Activated T-helper 1 cell treated with Interleukin-2 at 50 U/mL for 16 hours (primary cell): ENCODE results near the gene PRRT2.
"Not testable (repeated sequence)": the region's sequence is repeated elsewhere in the genome, so short reads cannot be mapped to it uniquely, and the experiment has no call there.

ENCODE experiments used
- DNase-seq: peaks from one replicate; pipeline ENCODE4 v3.0.0-alpha.2; 2020; ENCODE audit warnings: low read depth

The PRRT2 gene

DNA sequence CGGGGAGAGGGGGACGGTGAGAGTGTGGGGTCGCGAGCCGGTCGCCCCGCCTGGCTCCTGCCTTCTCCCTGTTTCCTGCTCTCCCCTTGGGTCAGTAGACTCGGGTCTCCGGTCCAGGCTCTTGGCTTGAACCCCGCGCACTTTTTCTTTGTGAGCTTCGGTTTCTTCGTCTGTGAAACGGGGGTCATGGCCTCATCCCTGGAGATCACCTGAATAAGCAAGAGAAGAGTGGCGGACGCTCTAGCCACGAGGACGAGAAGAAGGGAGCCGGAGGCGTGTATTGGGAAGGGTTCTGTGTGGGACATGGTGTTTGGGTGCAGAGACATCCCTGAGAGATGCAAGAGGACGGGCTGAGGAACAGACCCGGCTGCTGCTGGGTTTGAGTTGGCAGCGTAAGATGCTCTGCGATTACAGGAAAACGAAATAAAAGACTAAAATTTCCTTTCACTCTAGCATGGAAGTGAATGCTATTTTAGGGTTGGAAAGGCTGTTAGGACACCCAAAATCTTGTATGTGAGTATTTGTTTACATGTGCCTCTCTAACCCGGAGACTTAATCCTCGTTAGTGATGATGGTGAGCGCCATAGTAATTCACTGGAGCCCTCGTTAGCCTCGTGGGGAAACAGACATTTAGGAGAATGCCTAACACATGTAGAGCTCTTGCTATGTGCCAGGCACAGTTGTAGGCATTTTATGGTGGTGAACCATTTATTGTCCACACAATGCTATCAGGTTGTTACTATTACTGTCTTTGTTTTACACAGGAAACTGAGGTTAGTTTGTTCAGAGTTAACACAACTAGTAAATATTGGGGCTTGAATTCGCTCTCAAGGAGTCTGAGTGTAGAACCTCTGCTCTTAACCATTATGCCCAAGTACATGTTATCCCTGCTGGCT lies 20.8 kb upstream of the PRRT2 start:
- DNase-seq: no peak

DNA sequence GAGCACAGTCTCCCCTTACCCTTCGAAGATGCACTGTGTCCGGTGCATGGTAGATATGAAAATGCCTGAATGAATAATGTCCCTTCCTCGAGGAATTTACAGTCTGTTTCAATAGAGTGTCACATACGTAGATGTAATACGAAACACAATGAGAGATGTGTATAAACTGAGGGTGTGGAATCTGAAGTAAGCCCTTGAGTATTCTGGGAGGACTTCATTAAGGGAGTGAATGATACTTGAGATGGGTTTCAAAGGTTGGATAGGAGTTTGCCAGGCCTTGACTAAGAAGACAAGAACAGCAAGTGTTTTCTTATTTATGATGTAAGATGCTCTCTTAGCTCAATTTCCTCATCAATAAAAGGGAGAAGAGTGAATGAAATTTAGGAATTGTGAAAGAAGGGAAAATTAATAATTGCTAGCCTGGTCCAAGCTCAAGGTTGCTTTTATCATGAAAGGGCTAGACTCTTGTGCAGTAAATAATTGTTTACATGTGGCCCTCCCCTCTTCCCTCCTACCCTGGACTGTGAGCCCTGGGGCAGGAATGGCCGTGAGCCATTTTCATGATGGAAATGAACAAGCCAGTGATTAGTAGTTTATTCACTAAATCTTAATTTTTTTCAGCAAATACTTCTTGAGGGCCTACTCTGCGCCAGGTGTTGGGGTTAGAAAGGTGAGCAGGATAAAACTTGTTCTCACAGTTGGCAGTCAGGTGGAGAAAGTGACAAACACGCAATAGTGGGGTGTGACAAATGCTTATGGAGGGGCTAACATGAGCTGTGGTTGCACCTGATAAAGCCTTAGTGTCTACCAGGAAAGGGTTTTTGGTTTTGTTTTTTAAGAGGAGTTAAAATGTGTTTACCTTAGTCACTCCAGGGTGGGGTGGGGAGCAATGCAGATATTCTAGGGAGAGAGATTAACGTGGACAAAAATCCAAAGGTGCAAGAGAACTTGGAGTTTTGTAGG lies 19.9 kb upstream of the PRRT2 start:
- no peak for DNase-seq

DNA sequence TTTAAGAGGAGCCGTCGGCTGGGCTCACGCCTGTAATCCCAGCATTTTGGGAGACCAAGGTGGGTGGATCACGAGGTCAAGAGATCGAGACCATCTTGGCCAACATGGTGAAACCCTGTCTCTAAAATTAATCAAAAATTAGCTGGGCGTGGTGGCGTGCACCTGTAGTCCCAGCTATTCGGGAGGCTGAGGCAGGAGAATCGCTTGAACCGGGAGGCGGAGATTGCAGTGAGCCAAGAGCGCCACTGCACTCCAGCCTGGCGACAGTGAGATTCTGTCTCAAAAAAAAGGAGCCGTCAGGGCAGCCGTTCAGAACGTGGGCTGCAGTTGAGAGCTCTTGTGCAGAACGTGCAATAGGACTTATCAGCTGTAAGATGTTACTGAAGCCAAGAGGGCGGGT lies 18.8 kb upstream of the PRRT2 start:
- DNase-seq: not testable (repeated sequence)

- no peak for DNase-seq
Observed at GRCh38 chr16:29794231-29794710, 17.7 kb upstream of the PRRT2 start.

GRCh38 chr16:29802416-29802935 lies 9.5 kb upstream of the PRRT2 start:
- no peak for DNase-seq

GRCh38 chr16:29804020-29804419 lies 8.0 kb upstream of the PRRT2 start:
- DNase-seq: no peak

DNA sequence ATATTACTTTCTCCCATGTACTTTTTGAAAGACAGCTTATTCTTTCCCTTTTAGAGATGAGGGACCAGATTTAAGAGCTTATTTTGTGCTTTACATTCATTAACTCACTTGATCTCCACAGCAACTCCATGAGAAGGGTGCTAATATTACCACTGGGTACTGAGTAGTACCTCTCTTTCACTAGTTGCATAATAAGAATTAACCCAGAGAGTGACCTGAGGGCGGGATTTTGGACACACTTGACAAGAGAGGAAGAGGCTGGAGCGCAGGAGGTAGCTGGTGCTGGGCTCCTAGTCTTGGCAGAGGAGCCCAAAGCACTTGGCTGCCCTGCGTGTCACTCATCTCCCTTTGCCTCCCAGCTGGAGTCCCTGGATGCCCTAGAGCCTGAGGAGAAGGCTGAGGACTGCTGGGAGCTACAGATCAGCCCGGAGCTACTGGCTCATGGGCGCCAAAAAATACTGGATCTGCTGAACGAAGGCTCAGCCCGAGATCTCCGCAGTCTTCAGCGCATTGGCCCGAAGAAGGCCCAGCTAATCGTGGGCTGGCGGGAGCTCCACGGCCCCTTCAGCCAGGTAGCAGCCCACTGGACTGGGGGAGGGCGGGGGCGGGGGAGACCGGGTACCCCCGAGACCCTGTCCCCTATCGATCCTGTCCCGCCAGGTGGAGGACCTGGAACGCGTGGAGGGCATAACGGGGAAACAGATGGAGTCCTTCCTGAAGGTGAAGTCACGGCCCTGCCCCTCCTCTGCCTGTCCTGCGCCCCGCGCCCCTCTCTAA lies 7.3 kb upstream of the PRRT2 start:
- no peak for DNase-seq

DNA sequence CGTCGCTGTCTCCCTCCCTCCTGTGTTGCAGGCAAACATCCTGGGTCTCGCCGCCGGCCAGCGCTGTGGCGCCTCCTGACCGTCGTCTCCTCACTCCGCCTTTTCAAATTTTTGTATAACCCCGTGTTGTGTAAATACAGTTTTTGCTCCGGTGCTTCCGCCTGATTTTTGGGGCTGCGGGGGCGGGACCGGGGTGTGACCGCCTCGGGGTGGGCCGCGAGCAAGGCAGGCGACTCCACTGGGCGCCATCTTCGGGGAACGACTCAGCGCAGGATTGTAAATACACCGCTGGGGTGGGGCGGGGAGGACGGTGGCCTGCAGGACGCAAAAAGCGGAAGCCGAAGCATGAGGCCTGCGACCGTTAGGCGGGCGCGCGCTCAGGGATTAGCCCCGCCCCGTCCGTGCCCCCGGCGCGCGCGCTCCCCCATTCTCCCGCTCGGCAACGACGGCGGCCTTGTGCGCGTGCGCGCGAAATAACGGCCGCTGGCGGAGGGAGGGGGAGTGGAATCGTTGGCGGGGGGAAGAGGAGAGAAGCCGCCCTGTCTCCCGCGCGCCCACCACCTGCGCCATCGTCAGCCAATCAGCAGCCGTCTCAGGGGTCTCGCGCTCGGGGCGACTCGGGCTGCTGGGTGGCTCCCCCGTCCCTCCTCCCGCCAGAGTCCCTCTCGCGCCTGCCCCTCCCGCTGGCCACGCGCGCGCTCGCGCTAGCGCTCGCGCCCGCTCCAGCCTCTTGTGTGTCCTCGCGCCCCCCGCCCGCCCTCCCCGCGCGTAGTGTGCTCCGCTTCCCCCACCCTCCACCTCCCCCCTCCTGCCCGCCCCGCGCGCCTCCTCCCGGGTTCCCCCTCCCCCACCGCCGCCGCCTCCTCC lies 6.5 kb upstream of the PRRT2 start:
- DNase-seq: peak; percentile 97

DNA sequence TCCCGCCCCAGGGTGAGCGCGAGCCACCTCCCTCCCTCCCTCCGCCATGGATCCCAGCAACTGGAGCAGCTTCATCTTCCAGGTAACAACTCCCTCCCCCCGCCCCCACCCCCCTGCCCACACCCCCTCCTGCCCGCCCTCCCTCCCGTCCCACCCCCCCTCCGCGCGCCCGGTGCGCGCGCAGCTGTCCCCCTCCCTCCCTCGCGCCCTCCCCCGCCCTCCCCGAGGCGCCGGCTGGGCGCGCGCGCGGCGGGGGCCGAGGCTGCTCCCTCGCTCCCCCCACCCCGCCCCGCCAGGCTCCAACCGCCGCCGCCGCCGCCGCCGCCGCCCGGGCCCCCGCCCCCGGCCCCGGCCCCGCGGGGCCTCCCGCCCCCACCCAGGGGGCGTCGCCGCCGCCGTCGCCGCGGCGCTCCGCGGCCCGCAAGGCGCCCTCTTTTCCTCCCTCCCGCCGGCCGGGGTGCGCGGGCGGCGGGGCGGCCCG lies 5.9 kb upstream of the PRRT2 start, which contains the start of gene MAZ:
Gene MAZ, plus strand, starts transcription at position 431 of the 481 bp plus-strand sequence. CDS start 173 bp downstream, outside the sequence.
- DNase-seq: peak; percentile 75

GRCh38 chr16:29806641-29807425 lies 5.2 kb upstream of the PRRT2 start:
- DNase-seq: no peak

DNA sequence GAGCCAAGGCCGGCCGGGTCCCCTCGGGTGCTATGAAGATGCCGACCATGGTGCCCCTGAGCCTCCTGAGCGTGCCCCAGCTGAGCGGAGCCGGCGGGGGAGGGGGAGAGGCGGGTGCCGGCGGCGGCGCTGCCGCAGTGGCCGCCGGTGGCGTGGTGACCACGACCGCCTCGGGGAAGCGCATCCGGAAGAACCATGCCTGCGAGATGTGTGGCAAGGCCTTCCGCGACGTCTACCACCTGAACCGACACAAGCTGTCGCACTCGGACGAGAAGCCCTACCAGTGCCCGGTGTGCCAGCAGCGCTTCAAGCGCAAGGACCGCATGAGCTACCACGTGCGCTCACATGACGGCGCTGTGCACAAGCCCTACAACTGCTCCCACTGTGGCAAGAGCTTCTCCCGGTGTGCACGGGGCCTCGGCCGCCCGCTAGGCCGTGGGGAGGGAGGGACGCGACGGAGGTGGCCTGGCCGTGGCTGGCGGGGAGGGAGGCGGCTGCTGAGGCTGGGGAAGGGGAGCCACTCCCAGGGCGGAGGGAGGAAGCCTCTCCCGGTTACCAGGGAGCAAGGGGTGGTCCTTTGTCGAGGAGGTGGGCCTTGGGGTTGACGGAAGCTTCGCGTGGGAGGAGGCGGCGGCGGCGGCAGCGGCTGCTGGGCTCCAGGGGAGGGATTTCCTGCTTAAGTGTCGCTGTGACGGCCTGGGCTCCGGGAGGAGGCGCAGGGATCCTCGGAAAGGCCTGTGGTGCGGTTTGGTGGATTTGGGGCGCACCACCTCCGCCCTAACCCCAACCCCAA lies 4.4 kb upstream of the PRRT2 start:
- peak; percentile 78 for DNase-seq

GRCh38 chr16:29808219-29808900 lies 3.6 kb upstream of the PRRT2 start:
- no peak for DNase-seq

DNA sequence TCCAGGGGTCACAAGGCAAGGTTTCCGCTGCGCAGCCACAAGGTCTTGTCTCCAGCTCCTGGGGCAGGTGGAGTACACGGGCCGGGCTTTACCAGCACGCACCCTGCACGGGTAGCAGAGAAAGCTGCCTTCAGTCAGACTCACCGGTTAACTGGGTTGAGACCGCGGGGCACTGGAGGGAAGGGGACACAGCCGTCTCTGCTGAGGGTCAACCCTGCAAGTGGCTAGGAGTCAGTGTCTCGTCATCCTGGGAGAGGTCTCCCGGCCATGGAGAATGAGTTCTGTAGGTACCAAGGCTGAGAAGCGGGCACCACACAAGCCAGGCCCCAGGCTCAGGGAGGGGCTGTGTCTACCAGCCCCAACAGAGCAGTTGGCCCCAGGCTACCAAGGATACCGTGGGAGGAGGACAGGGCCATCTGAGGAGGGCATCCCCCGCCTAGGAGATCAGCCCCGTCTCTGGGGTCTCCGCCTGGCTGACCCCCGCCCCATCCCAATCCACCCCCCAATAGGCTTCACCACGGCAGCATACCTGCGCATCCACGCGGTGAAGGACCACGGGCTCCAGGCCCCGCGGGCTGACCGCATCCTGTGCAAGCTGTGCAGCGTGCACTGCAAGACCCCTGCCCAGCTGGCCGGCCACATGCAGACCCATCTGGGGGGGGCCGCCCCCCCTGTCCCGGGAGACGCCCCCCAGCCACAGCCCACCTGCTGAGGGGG lies 2.8 kb upstream of the PRRT2 start:
- no peak for DNase-seq

GRCh38 chr16:29809850-29810698 lies 1.9 kb upstream of the PRRT2 start:
- no peak for DNase-seq

GRCh38 chr16:29810699-29811169 lies 1.3 kb upstream of the PRRT2 start:
- no peak for DNase-seq

- peak; percentile 53 for DNase-seq
Observed at GRCh38 chr16:29811170-29811895, 660 bp upstream of the PRRT2 start.
